Globus pallidus (tissue), 1 donor: Measurements from ENCODE around the gene BAZ2B.
"Not testable (repeated sequence)": the region's sequence is repeated elsewhere in the genome, so short reads cannot be mapped to it uniquely, and the experiment has no call there.

ENCODE experiments used
- DNase-seq: peaks from one replicate; pipeline ENCODE4 v3.0.0-alpha.2; 2015; ENCODE audit warnings: low spot score

Gene BAZ2B

DNA sequence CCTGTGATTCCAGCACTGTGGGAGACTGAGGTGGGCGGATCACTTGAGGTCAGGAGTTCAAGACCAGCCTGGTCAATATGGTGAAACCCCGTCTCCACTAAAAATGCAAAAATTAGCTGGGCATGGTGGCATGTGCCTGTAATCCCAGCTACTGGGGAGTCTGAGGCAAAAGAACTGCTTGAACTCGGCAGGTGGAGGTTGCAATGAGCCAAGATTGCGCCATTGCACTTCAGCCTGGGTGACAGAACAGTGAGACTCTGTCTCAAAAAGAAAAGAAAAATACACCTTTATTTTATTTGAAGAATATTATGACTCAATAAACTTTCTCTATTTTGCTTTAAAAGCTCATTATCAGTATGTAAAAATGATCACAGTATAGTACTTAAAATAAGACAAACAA is 81.1 kb downstream of the BAZ2B start:
- not testable (repeated sequence) for DNase-seq

DNA sequence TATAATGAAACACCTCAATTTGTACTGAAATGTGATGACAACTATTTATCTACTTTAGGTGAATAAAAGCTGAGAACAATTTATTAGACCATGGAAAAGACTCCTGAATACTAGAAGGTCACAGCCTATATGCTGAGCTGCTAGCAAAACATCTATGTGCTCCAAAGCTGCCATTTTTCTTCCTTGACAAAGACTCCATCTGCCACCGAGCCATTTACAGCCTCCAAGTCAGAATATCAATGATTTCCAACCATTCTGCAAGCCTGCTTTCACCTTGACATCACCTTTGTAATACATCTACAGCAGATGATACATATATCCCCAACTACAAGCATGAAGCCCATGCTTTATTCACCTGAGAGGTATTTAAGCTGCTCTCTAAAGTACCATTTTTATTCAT is 84.9 kb downstream of the BAZ2B start:
- DNase-seq, result no peak

DNA sequence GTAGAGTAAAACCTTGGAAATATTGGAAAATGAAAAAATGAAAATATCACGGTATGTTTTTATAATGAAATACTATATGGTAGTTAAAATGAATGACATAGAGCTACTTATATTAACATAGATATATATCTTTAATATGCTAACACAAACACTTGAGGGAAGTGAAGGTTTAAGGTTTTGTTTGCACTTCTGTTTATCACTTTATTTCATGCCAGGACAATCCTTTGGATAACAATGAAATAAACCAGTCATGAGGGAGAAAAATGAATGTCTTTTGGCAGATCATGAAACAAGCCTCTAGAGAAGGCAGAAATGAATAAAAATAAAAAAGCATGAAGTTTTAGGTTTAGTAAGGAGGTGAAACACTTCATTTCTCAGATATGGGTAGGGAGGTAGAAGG is 89.9 kb downstream of the BAZ2B start:
- no peak for DNase-seq

DNA sequence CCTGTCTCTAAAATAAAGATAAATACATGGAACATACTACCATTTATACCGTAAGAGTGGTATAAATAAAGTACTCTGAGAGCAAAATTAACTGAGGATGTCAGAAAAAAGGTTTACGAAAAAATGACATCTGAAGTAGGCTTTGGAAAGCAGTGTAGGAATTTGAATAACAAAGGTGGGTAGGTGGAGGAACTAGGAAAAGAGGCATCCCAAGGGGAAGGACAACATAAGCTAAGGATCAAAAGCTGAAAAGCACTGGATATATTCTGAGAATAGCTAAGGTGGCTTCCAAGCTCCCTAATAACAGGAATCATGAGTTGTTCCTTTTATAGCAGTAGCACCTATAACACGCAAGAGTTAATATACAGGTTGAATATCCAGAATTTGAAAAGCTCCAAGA is 91.3 kb downstream of the BAZ2B start:
- no peak for DNase-seq

DNA sequence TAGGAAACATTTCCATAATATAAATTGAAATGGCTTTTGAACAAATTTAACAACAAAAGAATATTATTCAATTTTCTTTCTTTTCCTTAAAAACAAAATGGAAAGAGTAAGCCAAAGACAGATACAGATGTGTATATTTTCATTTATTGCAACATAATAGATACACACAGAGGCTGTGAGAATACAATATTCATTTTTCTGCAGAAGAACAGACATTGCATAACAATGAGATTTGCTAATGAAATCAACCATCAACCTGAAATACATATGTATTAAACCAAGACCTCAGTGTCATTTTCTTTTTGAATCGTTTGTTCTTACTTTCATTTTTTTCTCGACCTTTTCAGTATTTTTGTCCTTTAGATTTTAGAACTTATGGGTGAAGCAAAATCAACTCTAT is 95.1 kb downstream of the BAZ2B start:
- DNase-seq, result no peak

DNA sequence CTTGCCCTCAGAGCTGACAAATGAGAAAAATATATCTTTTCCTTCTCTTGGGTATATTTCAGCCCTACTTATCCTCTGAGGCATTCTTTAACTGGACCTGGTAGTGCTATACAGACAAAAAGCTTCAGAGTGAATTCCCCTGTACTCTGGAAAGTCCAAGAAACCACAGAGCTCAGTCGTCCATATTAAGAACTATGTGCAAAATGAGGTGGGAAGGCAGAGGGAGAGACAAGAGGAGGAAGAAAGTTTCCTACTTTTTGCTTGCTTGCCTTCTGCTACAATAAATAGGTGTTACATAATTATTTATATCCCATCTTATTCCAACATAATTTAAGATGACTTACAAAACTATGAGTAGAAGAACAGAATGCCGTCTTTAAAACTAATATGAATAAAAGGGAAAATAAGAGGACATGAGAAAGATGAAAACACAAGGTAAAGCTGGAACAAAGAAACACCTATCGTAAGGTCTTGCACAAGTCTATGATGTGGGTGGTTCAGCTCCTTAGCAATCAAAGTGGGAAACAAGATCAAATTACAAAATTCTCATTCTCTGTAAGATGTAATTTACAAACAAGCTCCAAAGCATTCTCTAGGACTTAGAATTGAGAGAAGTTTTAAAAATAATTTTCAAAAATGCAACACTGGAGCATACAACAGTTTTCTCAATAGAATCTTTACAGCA is 97.9 kb downstream of the BAZ2B start:
- DNase-seq, result no peak

DNA sequence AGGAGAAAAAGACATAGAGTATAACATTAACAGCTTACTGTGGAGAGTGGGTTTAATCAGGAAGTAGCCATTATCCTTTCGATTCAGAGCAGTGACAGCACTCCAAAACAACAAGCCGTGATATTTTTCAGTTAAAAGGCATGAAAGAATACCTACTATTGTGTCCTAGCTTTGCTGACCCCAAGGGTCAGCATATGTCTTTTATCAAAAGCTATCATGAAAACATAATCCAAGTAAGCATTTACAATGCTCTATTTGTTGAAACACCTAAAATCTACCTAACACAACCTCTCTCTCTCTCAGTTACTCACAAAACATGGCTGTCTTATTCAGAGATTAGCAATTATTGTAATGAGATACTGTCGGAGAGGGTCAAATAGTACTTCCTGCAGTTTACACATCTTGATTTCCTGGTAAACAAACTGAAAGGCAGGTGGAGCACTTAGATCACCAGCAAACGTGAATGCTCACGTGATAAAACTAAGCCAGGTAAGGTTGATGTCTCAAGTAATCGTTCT is 100.0 kb downstream of the BAZ2B start:
- peak; percentile 48 for DNase-seq

DNA sequence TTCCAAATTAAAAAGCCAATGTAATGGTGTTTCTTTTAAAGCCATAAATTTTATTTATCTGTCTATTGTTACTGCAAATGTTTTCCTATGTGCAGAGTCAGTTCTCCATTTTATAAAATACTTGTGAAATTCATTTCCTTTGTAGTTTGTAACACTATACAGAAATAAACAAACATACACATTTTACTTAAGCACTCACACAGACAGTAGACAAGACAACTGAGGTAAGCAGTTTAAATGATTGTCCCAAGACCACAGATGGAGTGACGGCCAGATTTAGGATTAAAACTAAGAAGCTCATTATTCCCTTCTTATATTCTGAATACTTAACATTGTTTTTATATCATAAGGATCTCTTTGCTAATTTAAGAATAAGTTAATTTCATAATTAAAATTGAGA is 100.9 kb downstream of the BAZ2B start:
- no peak for DNase-seq

DNA sequence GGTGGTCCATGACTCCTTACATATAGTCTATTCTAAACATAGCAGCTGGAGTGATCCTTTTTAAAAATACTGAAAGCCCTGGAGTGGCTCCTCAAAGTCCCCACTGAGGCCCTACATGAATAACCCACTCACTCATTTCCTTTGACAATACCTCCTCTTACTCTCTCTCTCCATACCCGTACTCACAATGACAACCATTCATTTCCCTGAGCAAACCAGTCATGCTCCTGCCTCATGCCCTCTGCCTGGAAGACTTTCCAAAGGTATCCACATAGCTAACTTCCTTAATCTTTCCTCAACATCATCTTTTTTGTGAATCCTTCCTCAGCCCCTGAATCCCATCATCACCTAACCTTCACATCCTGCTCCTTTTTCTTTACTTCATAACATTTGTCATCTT is 102.6 kb downstream of the BAZ2B start:
- no peak for DNase-seq

DNA sequence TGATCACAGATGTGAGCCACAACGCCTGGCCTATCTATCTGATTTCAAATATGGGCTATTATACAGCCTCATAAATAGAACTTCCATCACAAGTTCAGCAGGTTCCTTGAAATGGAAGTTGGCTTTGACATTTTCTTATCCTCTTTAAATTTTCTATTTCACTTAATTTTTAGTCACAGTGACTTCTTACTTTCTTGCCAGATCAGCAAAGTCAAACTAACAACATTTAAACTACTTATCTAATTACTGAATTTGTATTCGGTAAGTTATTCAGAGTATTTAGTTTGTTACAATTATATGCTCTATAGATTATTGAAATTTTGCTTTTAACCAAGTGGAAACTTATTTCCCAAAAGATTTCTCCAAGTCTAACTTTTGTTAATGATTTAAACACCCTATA is 108.2 kb downstream of the BAZ2B start:
- DNase-seq, result no peak

DNA sequence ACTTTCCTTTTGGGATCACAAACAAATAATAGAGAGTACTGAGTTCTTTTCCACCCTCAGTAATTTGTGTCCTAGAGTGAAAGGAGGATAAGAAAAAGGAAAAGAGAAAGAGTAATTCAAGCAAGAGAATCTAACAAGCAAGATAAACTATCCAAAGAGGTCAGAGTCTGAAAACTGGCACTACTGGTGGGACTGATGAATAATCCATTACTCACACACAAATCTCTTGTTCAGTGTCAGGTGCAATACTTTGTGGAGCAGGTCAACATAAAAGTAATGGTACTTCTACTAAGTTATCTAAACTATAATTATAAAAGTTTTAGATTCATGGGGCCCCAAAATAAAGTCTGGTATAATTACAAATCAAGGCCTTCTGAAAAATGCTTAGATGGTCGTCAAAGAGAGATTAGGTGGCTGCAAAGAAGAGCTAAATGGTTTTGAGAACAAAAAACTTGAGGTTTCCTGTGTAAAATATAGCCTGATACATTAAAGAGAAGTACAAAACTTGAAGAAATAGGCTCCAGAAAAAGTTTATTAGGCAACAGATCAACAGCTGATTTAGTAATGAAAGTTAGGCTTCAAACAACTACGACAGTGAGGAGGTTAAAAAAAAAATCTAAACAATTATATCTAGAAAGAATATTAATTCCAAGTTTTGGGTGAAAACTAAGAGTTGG is 109.4 kb downstream of the BAZ2B start:
- no peak for DNase-seq

DNA sequence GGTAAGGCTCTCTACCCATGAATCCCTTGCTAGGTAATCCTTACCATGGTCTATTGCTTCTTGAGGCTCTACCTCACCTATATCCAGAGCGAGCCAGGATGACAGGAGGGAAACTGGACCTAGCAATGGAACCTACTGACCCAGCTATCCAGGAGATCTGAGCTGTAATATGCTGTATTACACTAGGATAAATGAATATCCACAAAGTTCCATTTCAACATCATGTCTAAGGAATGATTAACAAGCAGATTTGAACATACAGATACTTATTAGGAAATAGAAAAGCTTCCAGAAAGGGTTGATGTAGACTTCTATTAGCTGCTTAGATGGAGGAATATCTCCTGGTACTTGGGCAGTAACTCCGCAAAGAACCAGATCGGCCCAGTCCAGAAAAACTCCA is 110.1 kb downstream of the BAZ2B start:
- no peak for DNase-seq

DNA sequence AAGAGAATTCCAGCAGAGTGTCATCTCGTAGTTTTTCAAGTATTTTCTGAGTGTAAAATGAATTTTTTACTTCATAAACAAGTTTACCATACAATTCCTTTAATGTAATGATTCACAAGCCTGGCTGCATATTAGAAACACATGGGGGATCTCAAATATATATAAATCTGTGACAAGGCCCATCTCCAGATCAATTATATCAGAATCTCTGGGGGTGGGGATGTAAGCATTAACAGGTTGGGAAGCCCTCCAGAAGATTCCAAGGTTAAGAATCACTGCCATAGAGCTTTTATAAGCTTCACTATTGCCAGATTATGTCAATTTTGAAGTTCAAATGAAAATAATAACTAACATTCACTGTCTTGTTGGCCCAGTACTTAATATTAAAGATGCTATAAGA is 111.2 kb downstream of the BAZ2B start:
- no peak for DNase-seq

DNA sequence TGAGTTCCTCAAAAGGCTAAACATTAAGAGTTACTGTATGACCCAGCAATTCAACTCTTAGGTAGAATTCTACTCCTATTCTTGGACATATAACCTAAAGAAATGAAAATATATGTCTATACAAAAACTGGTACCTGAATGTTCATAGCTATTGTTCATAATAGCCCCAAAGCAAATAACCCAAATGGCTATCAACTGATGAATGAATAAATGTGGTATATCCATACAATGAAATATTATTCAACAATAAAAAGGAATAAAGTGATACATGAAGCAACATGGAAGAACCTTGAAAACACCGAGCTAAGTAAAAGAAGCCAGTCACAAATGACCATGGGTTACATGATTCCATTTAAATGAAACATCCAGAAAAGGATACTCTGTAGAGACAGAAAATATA is 114.6 kb downstream of the BAZ2B start:
- DNase-seq, result no peak

DNA sequence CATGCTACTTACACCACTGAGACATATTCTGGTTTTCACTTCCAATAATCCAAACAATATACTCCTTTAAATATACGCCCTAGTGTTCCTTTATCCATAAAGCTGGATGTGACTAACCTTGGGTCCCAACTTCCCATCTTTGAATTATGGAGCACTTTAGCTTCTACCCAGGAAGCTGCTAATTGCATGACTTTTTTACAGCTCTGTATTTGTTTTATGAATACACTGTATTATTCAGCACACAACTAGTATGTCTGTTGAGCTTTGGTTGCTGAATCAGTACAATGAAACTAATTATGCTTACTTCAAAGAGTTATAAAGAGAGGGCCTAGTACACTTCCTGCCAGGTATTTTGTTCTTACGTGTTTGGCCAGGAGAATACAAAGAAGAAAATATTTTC is 118.5 kb downstream of the BAZ2B start:
- DNase-seq, result no peak

DNA sequence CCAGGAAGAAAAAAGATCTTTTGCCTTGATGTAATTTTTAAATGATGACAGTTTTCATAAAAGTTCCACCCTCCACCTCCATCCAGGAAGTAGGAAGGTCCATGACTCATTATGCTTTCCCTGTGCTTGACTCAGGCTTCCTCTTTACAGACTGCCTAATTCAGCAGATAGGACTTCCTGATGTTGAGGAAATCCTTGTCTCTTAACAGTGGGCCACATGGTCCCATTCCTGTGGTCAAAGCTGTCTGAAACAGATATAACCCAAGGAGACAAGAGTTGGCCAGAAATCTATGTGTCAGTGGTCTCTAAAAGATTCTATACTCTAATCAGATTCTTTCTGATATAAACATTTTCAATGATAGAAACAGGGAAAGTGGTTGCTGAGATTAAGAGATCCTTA is 119.1 kb downstream of the BAZ2B start:
- DNase-seq, result no peak

DNA sequence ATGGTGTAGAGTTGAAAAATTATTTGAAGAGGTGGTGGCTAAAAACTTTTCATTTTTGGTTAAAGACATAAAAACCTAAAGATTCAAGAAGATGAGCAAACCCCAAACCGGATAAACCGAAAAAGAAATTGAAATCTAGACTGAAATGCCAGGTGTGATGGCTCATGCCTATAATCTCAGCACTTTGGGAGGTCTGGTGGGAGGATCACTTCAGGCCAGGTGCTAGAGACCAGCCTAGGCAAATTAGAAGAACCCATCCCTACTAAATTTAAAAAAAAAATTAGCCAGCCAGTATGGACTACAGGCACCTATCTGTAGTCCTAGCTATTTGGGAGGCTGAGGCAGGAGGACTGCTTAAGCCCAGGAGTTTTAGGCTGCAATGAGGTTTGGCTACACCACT is 126.9 kb downstream of the BAZ2B start:
- DNase-seq, result no peak

DNA sequence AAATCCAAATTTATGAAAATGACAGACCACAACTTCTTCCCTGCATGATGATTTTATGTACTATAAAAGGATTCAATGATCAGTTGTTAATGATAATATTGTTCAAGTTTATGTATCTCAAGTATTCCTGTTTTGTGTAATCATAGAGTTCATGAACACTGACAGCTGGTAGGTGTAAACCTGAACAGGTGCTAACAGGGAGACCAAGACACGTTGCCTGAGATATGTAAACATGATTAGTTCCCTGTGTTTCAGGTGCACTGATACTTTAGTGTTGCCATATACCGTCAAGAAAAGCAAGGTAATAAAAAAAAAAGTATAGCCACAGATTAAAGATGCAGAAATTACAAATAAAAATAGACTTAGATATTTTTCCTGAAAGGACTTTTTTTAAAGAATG is 131.8 kb downstream of the BAZ2B start:
- no peak for DNase-seq

DNA sequence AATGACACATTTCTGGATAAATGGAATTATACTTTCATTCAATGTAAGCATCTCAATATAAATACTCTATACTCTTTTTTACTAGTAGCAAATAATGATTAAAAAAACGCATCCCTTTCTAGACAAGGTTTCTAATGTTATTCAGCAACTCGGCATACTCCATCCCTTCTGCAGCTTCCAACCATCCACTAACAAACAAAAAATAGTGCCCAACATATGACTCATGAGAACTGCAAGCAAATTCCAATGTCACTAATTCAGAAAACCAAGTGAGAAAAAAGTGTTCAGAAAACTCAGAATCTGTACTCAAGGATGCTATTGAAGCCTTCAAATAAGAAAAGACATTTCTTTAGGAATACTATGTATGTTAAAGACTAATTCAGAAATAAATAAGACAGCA is 140.0 kb downstream of the BAZ2B start:
- DNase-seq, result no peak

DNA sequence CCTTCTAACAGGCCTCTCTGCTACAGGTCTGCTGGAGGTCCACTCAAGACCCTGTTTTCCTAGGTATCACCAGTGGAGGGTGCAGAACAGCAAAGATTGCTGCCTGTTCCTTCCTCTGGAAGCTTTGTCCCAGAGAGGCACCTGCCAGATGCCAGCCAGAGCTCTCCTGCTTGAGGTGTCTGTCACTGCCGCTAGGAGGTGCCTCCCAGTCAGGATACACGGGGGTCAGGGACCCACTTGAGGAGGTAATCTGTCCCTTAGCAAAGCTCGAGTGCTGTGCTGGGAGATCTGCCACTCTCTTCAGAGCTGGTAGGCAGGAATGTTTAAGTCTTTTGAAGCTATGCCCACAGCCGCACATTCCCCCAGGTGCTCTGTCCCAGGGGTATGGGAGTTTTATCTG is 140.6 kb downstream of the BAZ2B start:
- DNase-seq, result no peak

DNA sequence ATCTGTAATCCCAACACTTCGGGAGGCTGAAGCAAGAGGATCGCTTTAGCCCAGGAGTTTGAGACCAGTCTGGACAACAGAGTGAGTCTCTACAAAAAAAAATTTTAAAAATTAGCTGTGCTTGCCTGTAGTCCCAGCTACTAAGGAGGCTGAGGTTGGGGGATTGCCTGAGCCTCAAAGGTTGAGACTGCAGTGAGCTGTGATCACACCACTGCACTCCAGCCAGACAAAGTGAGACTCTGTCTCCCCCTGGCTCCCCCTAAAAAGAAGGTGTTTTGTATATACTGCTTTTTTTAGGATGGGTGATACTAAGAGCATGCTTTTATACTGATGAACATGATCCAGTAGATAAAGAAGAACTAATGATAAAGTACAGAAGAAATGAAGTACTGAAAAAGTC is 145.0 kb downstream of the BAZ2B start:
- no peak for DNase-seq

DNA sequence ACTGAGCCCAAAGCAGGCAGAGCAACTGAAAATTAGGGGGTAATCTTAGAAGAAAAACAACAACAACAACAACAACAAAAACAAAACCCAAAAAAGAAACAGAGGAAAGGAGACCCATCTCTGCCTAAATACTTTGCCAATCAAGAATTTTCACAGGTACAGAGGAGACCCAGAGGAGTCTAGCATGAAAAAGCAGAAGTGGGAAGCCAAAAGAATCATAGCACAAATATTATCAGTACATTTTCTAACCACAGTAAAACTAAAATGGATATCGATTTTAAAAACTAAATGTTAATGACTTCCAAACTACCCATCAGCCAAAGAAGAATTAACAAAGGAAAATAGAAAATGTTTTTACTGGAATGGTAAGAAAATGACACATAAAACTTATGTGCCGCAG is 148.1 kb downstream of the BAZ2B start:
- no peak for DNase-seq

DNA sequence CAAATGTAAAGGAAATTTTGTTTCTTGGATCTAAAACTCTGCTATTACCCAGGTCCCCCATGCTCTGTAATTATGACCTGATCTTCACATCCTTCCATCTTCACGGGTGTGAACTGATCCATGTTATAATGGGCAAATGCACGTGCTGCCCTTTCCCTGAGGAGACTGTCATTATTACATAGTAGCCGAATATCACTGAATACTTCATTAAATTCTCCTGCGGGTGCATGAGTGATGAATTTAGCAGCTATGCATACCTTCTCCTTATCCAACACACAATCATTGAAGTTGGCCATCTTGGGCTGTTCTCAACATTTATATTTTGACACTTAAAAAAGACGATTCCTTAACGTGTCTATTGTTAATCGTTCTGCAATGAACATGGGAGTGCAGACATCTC is 153.4 kb downstream of the BAZ2B start:
- DNase-seq, result no peak

DNA sequence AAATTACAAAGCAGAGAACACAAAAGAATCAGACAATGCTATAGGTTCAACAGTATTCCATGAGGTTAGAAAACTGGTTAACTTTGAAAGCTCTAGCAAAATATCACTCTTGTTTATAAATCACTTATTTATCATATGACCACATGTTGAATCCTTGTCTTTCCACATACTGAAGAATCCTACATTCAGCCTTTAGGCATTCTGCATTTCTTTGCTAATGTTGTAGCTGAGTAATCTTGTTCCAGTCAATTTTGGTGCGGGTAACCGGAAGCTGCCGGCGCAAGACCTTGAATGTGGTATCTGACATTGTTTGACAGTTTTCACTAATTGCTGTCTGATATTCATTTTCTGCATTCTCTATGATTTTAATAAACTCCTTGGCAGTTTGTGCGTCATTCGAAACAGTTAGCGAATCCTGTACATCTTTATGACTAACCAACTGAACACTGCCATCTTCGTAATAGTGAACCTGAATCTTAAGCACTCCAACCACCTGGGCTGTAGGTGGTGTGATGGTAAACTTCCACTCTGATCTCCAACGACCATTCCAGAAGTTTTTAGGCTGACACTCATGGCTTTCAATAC is 154.1 kb downstream of the BAZ2B start:
- no peak for DNase-seq
